ENCODE data around the gene MMS19. TPM values are rescaled to one million over a fixed set of nuclear protein-coding genes. Genes with fewer than 3 reads are reported as not detected.
A peak's percentile ranks its signal among the peaks of the same experiment; 100 is the strongest.

MMS19 gene
- total and polyA plus RNA-seq, 10 donors: 53.5 to 101 (median 60.6) TPM

- H3K4me3 ChIP-seq: no peak overlapping the region
- WGBS, 5 donors: 74 to 92% (median 86%) methylated on average over 1 to 3 of the region's 3 CpGs
- no peak overlapping the region for H3K27ac ChIP-seq
- DNase-seq: no peak
- H3K36me3 ChIP-seq: peaks cover 0 to 100% (median 94%) of the 10 kb centered on the region in 6 donors
- H3K9me3 ChIP-seq: no peaks in the 10 kb centered on the region
- intact Hi-C loops (cut with DNase I; ENCODE audit: low total_unique reads): no loop called here
- peaks cover 0 to 15% (median 6%) of the 10 kb centered on the region in 6 donors for H3K4me1 ChIP-seq
- peak in 1 of 3 donors; percentile 50 for TF ChIP-seq POLR2AphosphoS5 (IDR thresholded peaks at IDR 0.05)
- TF ChIP-seq CTCF (IDR thresholded peaks at IDR 0.05 in 8 of 11, conservative IDR thresholded peaks at IDR 0.05 in 3 of 11): no peak
- H3K27me3 ChIP-seq (replicated peaks in 1 of 7): no peaks in the 10 kb centered on the region
Measured at GRCh38 chr10:97468162-97468561, 30.1 kb downstream of the MMS19 start.

- intact Hi-C loops (cut with DNase I; ENCODE audit: low total_unique reads): no loop called here
- H3K9me3 ChIP-seq: no peaks in the 10 kb centered on the region
- peaks cover 5 to 100% (median 92%) of the 10 kb centered on the region in 6 donors for H3K36me3 ChIP-seq
- H3K27ac ChIP-seq: no peak overlapping the region
- H3K27me3 ChIP-seq (replicated peaks in 1 of 7): no peaks in the 10 kb centered on the region
- DNase-seq: no peak
- H3K4me1 ChIP-seq: peaks cover 0 to 15% (median 6%) of the 10 kb centered on the region in 6 donors
- TF ChIP-seq CTCF (IDR thresholded peaks at IDR 0.05 in 8 of 11, conservative IDR thresholded peaks at IDR 0.05 in 3 of 11) (no peak), POLR2AphosphoS5 (IDR thresholded peaks at IDR 0.05) (no peak), POLR2A (IDR thresholded peaks at IDR 0.05) (no peak)
- 95 to 100% (median 97%) methylated on average over 4 of the region's 4 CpGs for WGBS, 5 donors
- H3K4me3 ChIP-seq: no peak overlapping the region
Measured at GRCh38 chr10:97466755-97467154, 31.5 kb downstream of the MMS19 start.

GRCh38 chr10:97465982-97466381 is 32.2 kb downstream of the MMS19 start:
- WGBS, 5 donors: 92 to 97% (median 95%) methylated on average over 4 to 7 of the region's 7 CpGs
- peaks cover 5 to 100% (median 93%) of the 10 kb centered on the region in 6 donors for H3K36me3 ChIP-seq
- TF ChIP-seq CTCF (IDR thresholded peaks at IDR 0.05 in 8 of 11, conservative IDR thresholded peaks at IDR 0.05 in 3 of 11) (no peak), POLR2AphosphoS5 (IDR thresholded peaks at IDR 0.05) (peak in 2 of 3 donors; percentile 32 to 43), POLR2A (IDR thresholded peaks at IDR 0.05) (no peak)
- no peak overlapping the region for H3K4me3 ChIP-seq
- DNase-seq: no peak
- H3K27me3 ChIP-seq (replicated peaks in 1 of 7): no peaks in the 10 kb centered on the region
- peak overlapping the region in 1 of 8 donors; percentile 7 for H3K27ac ChIP-seq
- H3K9me3 ChIP-seq: no peaks in the 10 kb centered on the region
- peaks cover 0 to 15% (median 6%) of the 10 kb centered on the region in 6 donors for H3K4me1 ChIP-seq
- intact Hi-C loops (cut with DNase I; ENCODE audit: low total_unique reads): no loop called here

GRCh38 chr10:97464226-97464625 is 34.0 kb downstream of the MMS19 start:
- no peaks in the 10 kb centered on the region for H3K27me3 ChIP-seq (replicated peaks in 1 of 7)
- H3K4me3 ChIP-seq: no peak overlapping the region
- intact Hi-C loops (cut with DNase I; ENCODE audit: low total_unique reads): loop anchor here (5.0 kb wide), 1 partner anchor 88 kb away; no protein-coding TSS in a partner anchor
- DNase-seq: no peak
- TF ChIP-seq POLR2A (IDR thresholded peaks at IDR 0.05): no peak
- TF ChIP-seq CTCF (IDR thresholded peaks at IDR 0.05 in 8 of 11, conservative IDR thresholded peaks at IDR 0.05 in 3 of 11): no peak
- no peak for TF ChIP-seq POLR2AphosphoS5 (IDR thresholded peaks at IDR 0.05)
- no peaks in the 10 kb centered on the region for H3K9me3 ChIP-seq
- H3K36me3 ChIP-seq: peaks cover 5 to 100% (median 94%) of the 10 kb centered on the region in 6 donors
- H3K4me1 ChIP-seq: peaks cover 0 to 15% (median 6%) of the 10 kb centered on the region in 6 donors
- 63 to 83% (median 79%) methylated on average over 1 of the region's 1 CpG for WGBS, 5 donors
- H3K27ac ChIP-seq: peak overlapping the region in 5 of 8 donors; percentile 25 to 53 (median 49)
